ENCODE measurements around the gene NOG.

Gene NOG

GRCh38 chr17:56558088-56558487 lies 35.4 kb upstream of the NOG start:
- ChIA-PET POLR2A (no interaction called here), CTCF (no interaction called here)
- TF ChIP-seq CTCF (IDR thresholded peaks at IDR 0.05; ENCODE audit: control extremely low read depth, extremely low read depth, low read depth, missing control alignments): no peak
- DNase-seq (ENCODE audit: extremely low spot score): no peak

- no peak for TF ChIP-seq CTCF (IDR thresholded peaks at IDR 0.05; ENCODE audit: control extremely low read depth, extremely low read depth, low read depth, missing control alignments)
Observed at GRCh38 chr17:56570199-56570598, 23.3 kb upstream of the NOG start.

GRCh38 chr17:56571456-56571855 lies 22.0 kb upstream of the NOG start:
- TF ChIP-seq CTCF (IDR thresholded peaks at IDR 0.05; ENCODE audit: control extremely low read depth, extremely low read depth, low read depth, missing control alignments): no peak
- DNase-seq (ENCODE audit: extremely low spot score): no peak
- ChIA-PET CTCF (interaction anchor here (1.4 to 2.3 kb wide), 3 partner anchors 10 to 145 kb away, joined by 3 to 6 read pairs (median 6); no protein-coding TSS in a partner anchor), POLR2A (no interaction called here)

More at GRCh38 chr17:56570199-56570598, 23.3 kb upstream of the NOG start:
- DNase-seq (ENCODE audit: extremely low spot score): no peak
- ChIA-PET CTCF (interaction anchor here (1.6 to 2.3 kb wide), 2 partner anchors 9 to 93 kb away, joined by 3 to 6 read pairs; no protein-coding TSS in a partner anchor), POLR2A (no interaction called here)

- TF ChIP-seq CTCF (IDR thresholded peaks at IDR 0.05; ENCODE audit: control extremely low read depth, extremely low read depth, low read depth, missing control alignments): no peak
- no peak for DNase-seq (ENCODE audit: extremely low spot score)
- ChIA-PET POLR2A (no interaction called here), CTCF (interaction anchor here (0.6 to 1.4 kb wide), 5 partner anchors 10 to 21 kb away, joined by 3 to 4 read pairs (median 3); partner anchors contain the start of gene NOG)
Observed at GRCh38 chr17:56577190-56577842, 16.2 kb upstream of the NOG start.

- CTCF ChIA-PET: interaction anchor here (0.9 to 1.4 kb wide), 5 partner anchors 10 to 138 kb away, joined by 3 to 4 read pairs (median 3); no protein-coding TSS in a partner anchor
- DNase-seq (ENCODE audit: extremely low spot score): no peak
- TF ChIP-seq CTCF (IDR thresholded peaks at IDR 0.05; ENCODE audit: control extremely low read depth, extremely low read depth, low read depth, missing control alignments): no peak
Observed at GRCh38 chr17:56577843-56578204, 15.7 kb upstream of the NOG start.

GRCh38 chr17:56581635-56582627 lies 11.6 kb upstream of the NOG start:
- ChIA-PET POLR2A (no interaction called here), CTCF (interaction anchor here (1.1 to 1.7 kb wide), 5 partner anchors 10 to 134 kb away, joined by 3 to 7 read pairs (median 4); no protein-coding TSS in a partner anchor)
- DNase-seq (ENCODE audit: extremely low spot score): no peak
- no peak for TF ChIP-seq CTCF (IDR thresholded peaks at IDR 0.05; ENCODE audit: control extremely low read depth, extremely low read depth, low read depth, missing control alignments)

More at GRCh38 chr17:56577843-56578204, 15.7 kb upstream of the NOG start:
- POLR2A ChIA-PET: no interaction called here
